ENCODE measurements around the gene COL25A1.

- TF ChIP-seq POLR2A (IDR thresholded peaks at IDR 0.05; ENCODE audit: low read depth, low read length) (no peak), CTCF (IDR thresholded peaks at IDR 0.05; ENCODE audit: extremely low read depth in 1 of 2, insufficient read depth in 1 of 2, low read depth in 1 of 2, low read length in 2 of 2) (peak; percentile 46 to 52), POLR2AphosphoS5 (IDR thresholded peaks at IDR 0.05; ENCODE audit: insufficient read depth, low read depth, low read length) (no peak), EZH2 (IDR thresholded peaks at IDR 0.05; ENCODE audit: borderline replicate concordance, low read depth, low read length, severe bottlenecking) (no peak), JUN (IDR thresholded peaks at IDR 0.05; ENCODE audit: borderline replicate concordance, insufficient read depth, insufficient read length, low read depth) (no peak), MAX (IDR thresholded peaks at IDR 0.05; ENCODE audit: insufficient read depth, insufficient read length) (no peak)
These were observed 4.0 kb downstream of the COL25A1 start for GRCh38 chr4:109298279-109299010.
